Progenitor cell of endocrine pancreas (in vitro differentiated cells): ENCODE data around the gene CELA2B. TPM values are rescaled to one million over a fixed set of nuclear protein-coding genes. Genes with fewer than 3 reads are reported as not detected.
"Not testable (repeated sequence)": the region's sequence is repeated elsewhere in the genome, so short reads cannot be mapped to it uniquely, and the experiment has no call there.

Experiments used
- DNase-seq: peaks from one replicate; pipeline ENCODE4 v3.0.0; 2021; ENCODE audit warnings: low spot score; ENCODE audit not compliant: unreplicated experiment
- H3K27ac Mint-ChIP-seq: 2 replicates; pipeline ENCODE4 v1.8.0; 2021; ENCODE audit warnings: mild to moderate bottlenecking, moderate library complexity, mixed read lengths
- H3K27me3 Mint-ChIP-seq: 2 replicates; pipeline ENCODE4 v1.8.0; 2021; ENCODE audit warnings: mixed read lengths
- H3K36me3 Mint-ChIP-seq: 2 replicates; pipeline ENCODE4 v1.8.0; 2022; ENCODE audit warnings: mixed read lengths; ENCODE audit not compliant: insufficient read depth
- H3K4me1 Mint-ChIP-seq: 2 replicates; pipeline ENCODE4 v1.8.0; 2021; ENCODE audit warnings: low read depth, mixed read lengths
- H3K4me3 Mint-ChIP-seq: 2 replicates; pipeline ENCODE4 v1.8.0; 2021; ENCODE audit warnings: low read depth, mild to moderate bottlenecking, moderate library complexity, mixed read lengths
- H3K9me3 Mint-ChIP-seq: 2 replicates; pipeline ENCODE4 v1.8.0; 2021; ENCODE audit warnings: low read depth, mixed read lengths
- CTCF ChIP-seq: fragments of 200-600 bp; sonication (generic); IDR thresholded peaks from one replicate; pipeline ENCODE4 v1.5.0; 2021; ENCODE audit warnings: antibody characterized with exemption, mild to moderate bottlenecking; ENCODE audit not compliant: unreplicated experiment
- total RNA-seq: library from RNA; stranded (reverse); gene quantifications from 2 replicates; pipeline ENCODE4 v1.2.1, GENCODE V29; 2021

Gene CELA2B
- total RNA-seq, 1 donor from 2014 or later = not detected

- peak within 1 kb of the TSS; percentile 64 for H3K27ac Mint-ChIP-seq
- H3K4me1 Mint-ChIP-seq = peaks cover 16% of the 10 kb centered on the region
- no peak for DNase-seq
- TF ChIP-seq CTCF = no peak
- peaks cover 4% of the 10 kb centered on the region for H3K9me3 Mint-ChIP-seq
- peaks cover 1% of the 10 kb centered on the region for H3K36me3 Mint-ChIP-seq
- H3K27me3 Mint-ChIP-seq = no peaks in the 10 kb centered on the region
- no peak within 1 kb of the TSS for H3K4me3 Mint-ChIP-seq
Measured at GRCh38 chr1:15456313-15456954, 19.5 kb upstream of the CELA2B start, which contains the start of gene CELA2A. Gene CELA2A, plus strand, starts transcription at chr1:15456732. Its CDS starts 22 bp downstream, at chr1:15456754.

- no peak for DNase-seq
- Mint-ChIP-seq H3K36me3 (peaks cover 1% of the 10 kb centered on the region), H3K27me3 (no peaks in the 10 kb centered on the region), H3K27ac (peak overlapping the region; percentile 39), H3K9me3 (peaks cover 4% of the 10 kb centered on the region), H3K4me3 (no peak overlapping the region), H3K4me1 (peaks cover 16% of the 10 kb centered on the region)
- TF ChIP-seq CTCF = no peak
Measured at GRCh38 chr1:15457585-15457984, 18.3 kb upstream of the CELA2B start.

- H3K9me3 Mint-ChIP-seq, DNase-seq, H3K36me3 Mint-ChIP-seq, H3K4me3 Mint-ChIP-seq, H3K27me3 Mint-ChIP-seq: not testable (repeated sequence)
- Mint-ChIP-seq H3K27ac (peak overlapping the region; percentile 2), H3K4me1 (peaks cover 19% of the 10 kb centered on the region)
Measured at GRCh38 chr1:15458388-15458787, 17.5 kb upstream of the CELA2B start.

- no peak overlapping the region for H3K4me3 Mint-ChIP-seq
- no peak for DNase-seq
- H3K36me3 Mint-ChIP-seq = peaks cover 1% of the 10 kb centered on the region
- H3K27ac Mint-ChIP-seq = no peak overlapping the region
- H3K9me3 Mint-ChIP-seq = peaks cover 4% of the 10 kb centered on the region
- no peak for TF ChIP-seq CTCF
- H3K27me3 Mint-ChIP-seq = no peaks in the 10 kb centered on the region
- H3K4me1 Mint-ChIP-seq = peaks cover 21% of the 10 kb centered on the region
Measured at GRCh38 chr1:15459771-15460707, 15.9 kb upstream of the CELA2B start.

GRCh38 chr1:15460708-15461095 is 15.2 kb upstream of the CELA2B start:
- Mint-ChIP-seq H3K36me3 (peaks cover 1% of the 10 kb centered on the region), H3K9me3 (peaks cover 4% of the 10 kb centered on the region), H3K4me1 (peaks cover 21% of the 10 kb centered on the region), H3K4me3 (no peak overlapping the region), H3K27ac (no peak overlapping the region), H3K27me3 (no peaks in the 10 kb centered on the region)
- no peak for DNase-seq
- no peak for TF ChIP-seq CTCF

- H3K27ac Mint-ChIP-seq, DNase-seq, H3K27me3 Mint-ChIP-seq, H3K4me3 Mint-ChIP-seq, H3K9me3 Mint-ChIP-seq, H3K36me3 Mint-ChIP-seq: not testable (repeated sequence)
- peaks cover 11% of the 10 kb centered on the region for H3K4me1 Mint-ChIP-seq
Measured at GRCh38 chr1:15463064-15463800, 12.7 kb upstream of the CELA2B start.

GRCh38 chr1:15463926-15464322 is 12.0 kb upstream of the CELA2B start:
- not testable (repeated sequence) for DNase-seq, H3K27ac Mint-ChIP-seq, H3K9me3 Mint-ChIP-seq, H3K4me1 Mint-ChIP-seq, H3K4me3 Mint-ChIP-seq, H3K27me3 Mint-ChIP-seq, H3K36me3 Mint-ChIP-seq
